KOPT-K1 (cell line): ENCODE measurements around the gene VPS50.

ENCODE experiments used
- H3K27ac ChIP-seq: fragments of 200-600 bp; sonication (generic); 2 replicates; pipeline ENCODE4 v1.5.1; 2016; ENCODE audit warnings: antibody characterized with exemption, mild to moderate bottlenecking, low read depth, low read length; ENCODE audit not compliant: poor library complexity, severe bottlenecking
- H3K36me3 ChIP-seq: fragments of 200-600 bp; sonication (generic); 2 replicates; pipeline ENCODE4 v1.5.1; 2017; ENCODE audit warnings: antibody characterized with exemption, mild to moderate bottlenecking, low read length, moderate library complexity; ENCODE audit not compliant: insufficient read depth
- H3K9me3 ChIP-seq: fragments of 200-600 bp; sonication (generic); 2 replicates; pipeline ENCODE4 v1.5.1; 2017; ENCODE audit warnings: antibody characterized with exemption, low read length, mild to moderate bottlenecking; ENCODE audit not compliant: insufficient read depth, poor library complexity, severe bottlenecking

VPS50 gene

GRCh38 chr7:93228302-93228701, 3.9 kb upstream of the VPS50 start:
- no peaks in the 10 kb centered on the region for H3K9me3 ChIP-seq
- no peaks in the 10 kb centered on the region for H3K36me3 ChIP-seq
- H3K27ac ChIP-seq = no peak overlapping the region

DNA sequence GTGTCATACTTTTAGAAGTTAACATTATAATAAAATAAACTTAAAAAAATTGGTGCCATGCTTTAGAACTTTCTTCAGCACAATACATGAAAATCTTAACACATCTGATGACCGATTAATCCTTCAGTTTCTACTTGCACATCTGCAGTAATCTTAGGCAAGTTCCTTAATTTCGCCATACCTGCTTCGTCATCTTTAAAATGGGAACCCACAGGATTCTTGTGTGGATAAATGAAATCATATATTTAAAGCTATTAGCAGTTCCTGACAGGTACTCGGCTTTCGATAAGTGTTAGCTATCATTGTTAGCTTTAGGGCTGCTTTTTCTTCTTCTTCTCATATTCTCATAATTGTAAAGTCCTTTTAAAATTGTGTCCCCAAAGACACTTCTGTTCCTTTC, 907 bp upstream of the VPS50 start:
- no peaks in the 10 kb centered on the region for H3K9me3 ChIP-seq
- no peaks in the 10 kb centered on the region for H3K36me3 ChIP-seq
- no peak overlapping the region for H3K27ac ChIP-seq

GRCh38 chr7:93232673-93233018, 480 bp downstream of the VPS50 start:
- no peaks in the 10 kb centered on the region for H3K9me3 ChIP-seq
- no peaks in the 10 kb centered on the region for H3K36me3 ChIP-seq
- peak overlapping the region; percentile 32 for H3K27ac ChIP-seq

GRCh38 chr7:93235541-93235940, 3.4 kb downstream of the VPS50 start:
- Histone ChIP-seq H3K36me3 (no peaks in the 10 kb centered on the region), H3K27ac (no peak overlapping the region)

DNA sequence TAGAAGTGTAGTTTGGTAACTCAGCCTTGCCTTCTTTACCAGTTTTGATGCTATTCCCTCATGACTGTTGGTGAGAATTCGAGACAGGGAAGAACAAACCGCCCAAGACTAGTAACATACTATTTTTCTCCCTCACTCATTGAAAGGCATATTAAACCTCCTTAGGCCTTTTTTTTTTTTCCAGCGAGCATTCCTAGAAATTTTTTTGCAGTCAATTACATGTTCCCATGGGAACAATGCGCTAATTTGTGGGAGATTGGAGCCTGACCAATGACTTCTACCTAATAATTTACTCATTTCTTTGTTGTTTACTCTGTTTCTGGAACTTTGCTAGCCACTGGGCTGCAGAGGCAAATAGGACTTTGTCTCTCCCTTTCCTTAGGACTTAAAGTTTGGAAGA, 6.0 kb downstream of the VPS50 start:
- Histone ChIP-seq H3K27ac (no peak overlapping the region), H3K9me3 (no peaks in the 10 kb centered on the region), H3K36me3 (no peaks in the 10 kb centered on the region)

More at GRCh38 chr7:93235541-93235940, 3.4 kb downstream of the VPS50 start:
- H3K9me3 ChIP-seq = no peaks in the 10 kb centered on the region

DNA sequence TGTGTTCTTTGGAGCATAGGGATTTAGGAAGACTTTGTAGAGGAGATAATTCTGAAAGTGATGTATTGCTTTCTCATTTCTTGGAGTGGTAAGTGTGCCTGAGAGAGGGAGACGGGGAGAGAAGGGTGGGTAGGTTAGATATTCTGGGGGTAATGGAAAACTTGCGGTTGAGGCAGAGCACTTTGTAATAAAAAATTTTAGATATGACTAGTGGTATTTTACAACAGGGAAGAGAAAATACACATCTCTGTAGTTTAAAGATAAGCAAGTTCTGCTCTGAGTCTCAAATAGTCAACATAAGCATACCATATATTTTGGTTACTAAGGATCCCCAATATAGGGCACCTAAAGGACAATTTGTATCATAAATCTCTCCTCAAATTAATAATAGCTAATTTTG, 6.6 kb downstream of the VPS50 start:
- H3K27ac ChIP-seq = no peak overlapping the region
- no peaks in the 10 kb centered on the region for H3K9me3 ChIP-seq
- H3K36me3 ChIP-seq = no peaks in the 10 kb centered on the region

- H3K36me3 ChIP-seq = no peaks in the 10 kb centered on the region
- no peak overlapping the region for H3K27ac ChIP-seq
These were observed 7.7 kb downstream of the VPS50 start for GRCh38 chr7:93239824-93240223.

DNA sequence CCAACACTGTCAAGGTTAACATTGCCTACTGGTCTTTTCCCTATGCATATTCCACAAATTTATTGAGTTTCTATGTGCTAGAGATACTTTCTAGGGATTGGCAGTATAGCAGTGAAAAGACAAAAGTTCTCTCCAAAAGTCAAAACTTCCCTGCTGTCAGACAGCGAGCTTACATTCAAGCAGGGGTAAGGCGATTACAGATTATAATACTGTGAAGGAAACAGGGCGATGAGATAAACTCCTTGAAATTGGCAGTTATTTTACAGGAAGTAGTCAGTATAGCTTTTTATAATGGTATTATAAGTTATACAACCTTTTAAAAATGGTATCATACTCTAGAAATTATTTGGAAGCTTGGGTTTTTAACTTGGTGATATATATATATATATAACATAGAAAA, 9.9 kb downstream of the VPS50 start:
- H3K36me3 ChIP-seq = no peaks in the 10 kb centered on the region
- H3K27ac ChIP-seq = no peak overlapping the region

More at GRCh38 chr7:93239824-93240223, 7.7 kb downstream of the VPS50 start:
- H3K9me3 ChIP-seq = no peaks in the 10 kb centered on the region

GRCh38 chr7:93245525-93246432, 13.6 kb downstream of the VPS50 start:
- Histone ChIP-seq H3K9me3 (no peaks in the 10 kb centered on the region), H3K27ac (no peak overlapping the region), H3K36me3 (no peaks in the 10 kb centered on the region)

More for the DNA sequence above, 9.9 kb downstream of the VPS50 start:
- no peaks in the 10 kb centered on the region for H3K9me3 ChIP-seq

DNA sequence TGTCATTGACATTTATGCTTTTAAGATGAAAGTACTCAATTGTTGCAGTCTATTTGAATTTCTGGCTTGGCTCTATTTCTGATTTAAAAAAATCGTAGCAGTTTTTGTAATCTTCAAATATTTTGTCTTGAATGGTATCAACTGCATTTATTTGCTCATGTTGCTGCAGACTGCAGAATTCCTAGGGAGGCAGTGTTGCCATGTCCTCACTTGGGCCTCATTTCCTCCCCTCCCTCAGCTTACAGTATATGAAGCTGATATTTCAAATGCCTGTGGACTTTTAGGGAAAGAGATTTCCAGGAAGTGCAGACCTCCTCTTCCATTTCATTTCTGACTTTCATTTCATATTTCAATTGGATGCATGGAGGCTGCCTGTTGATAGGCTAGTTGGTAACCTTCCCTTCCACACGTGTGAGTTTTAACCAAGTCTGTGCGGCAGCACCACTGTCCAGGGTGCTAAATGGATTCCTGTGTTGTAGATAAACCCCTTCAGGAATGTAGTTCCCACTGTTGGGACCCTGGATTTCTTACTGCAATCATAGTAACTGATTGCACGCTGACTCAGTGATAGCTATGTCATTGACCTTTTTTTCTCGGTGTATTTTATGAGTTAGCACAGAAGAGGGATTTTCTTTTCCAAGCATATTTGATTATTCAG, 17.5 kb downstream of the VPS50 start:
- Histone ChIP-seq H3K36me3 (no peaks in the 10 kb centered on the region), H3K9me3 (no peaks in the 10 kb centered on the region), H3K27ac (no peak overlapping the region)

- Histone ChIP-seq H3K27ac (no peak overlapping the region), H3K9me3 (no peaks in the 10 kb centered on the region), H3K36me3 (no peaks in the 10 kb centered on the region)
These were observed 26.5 kb downstream of the VPS50 start for GRCh38 chr7:93258661-93259060.

DNA sequence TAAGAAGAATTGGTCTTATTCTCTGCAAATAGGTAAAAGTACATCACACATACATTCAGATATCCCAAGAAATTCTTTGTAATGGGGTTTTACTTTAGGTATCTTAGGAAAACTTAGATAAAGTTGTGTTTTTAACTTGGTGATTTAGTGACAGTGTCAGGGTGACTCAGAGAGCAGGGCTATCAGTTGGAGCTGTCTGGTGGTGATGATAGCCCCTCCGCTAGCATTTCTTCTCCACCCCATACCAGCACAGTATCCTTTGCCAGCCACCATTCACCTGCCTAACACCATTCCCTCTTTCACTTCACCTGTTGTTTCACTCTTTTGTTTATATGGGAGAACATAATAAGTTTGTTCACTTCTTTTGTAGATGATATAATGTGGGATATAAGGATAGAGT, 30.4 kb downstream of the VPS50 start:
- Histone ChIP-seq H3K9me3 (no peaks in the 10 kb centered on the region), H3K36me3 (no peaks in the 10 kb centered on the region), H3K27ac (no peak overlapping the region)

DNA sequence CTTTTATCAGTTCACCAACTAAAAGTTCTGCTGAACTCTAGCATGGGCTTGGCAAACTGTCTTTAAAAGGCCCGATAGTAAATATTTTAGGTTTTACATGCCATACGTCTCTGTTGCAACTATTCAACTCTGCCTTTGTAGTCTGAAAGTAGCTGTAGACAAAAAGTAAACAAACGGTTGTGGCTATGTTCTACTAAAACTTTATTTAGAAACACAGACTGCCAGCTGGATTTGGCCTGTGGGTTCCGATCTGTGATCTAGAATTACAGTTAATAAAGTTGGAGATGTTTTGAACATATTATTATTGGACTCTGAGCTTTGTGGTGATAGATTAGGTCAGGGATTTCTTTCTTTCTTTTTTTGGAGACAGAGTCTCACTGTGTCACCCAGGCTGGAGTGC, 33.1 kb downstream of the VPS50 start:
- no peaks in the 10 kb centered on the region for H3K9me3 ChIP-seq
- H3K36me3 ChIP-seq = no peaks in the 10 kb centered on the region
- no peak overlapping the region for H3K27ac ChIP-seq

DNA sequence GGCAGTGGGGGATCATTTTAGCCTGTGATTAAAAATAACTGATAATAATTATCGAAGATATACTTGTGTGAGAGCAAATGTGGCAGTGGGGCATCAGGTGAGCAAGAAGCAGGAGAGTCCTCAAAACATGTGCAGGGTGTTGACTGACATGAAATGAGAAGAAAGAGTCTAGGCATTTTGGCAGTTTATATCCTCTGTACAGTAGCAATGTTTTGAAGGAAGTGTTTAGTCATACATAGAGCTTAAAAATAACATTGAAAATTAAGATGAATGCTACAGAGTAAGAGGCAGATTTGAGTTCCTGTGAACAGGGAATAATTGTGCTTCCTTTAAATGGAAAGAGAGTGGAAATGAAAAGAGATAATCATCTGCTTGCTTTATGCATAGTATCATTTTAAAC, 47.4 kb downstream of the VPS50 start:
- H3K27ac ChIP-seq = no peak overlapping the region
- no peaks in the 10 kb centered on the region for H3K9me3 ChIP-seq
- peaks cover 19% of the 10 kb centered on the region for H3K36me3 ChIP-seq

DNA sequence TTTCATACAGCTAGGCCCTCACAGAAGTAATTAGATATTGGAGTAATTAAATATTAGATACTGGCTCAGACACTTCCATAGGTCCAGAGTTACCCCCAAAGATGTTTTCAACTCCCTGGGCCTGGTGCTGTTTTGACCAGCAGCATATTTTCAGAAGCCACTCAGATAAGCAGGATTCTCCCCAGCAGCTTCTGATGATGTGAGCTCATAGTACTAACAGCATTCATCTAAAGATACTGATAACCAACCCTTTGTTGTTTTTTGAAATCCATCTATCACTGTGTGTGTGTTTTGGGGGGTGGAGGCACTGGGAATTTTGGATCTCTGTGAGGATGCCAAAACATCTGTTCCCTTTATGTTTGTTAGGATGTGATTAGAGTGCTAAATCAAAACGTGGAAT, 52.7 kb downstream of the VPS50 start:
- Histone ChIP-seq H3K36me3 (peaks cover 6% of the 10 kb centered on the region; the same call in 1 of the 2 replicates), H3K27ac (no peak overlapping the region), H3K9me3 (no peaks in the 10 kb centered on the region)

DNA sequence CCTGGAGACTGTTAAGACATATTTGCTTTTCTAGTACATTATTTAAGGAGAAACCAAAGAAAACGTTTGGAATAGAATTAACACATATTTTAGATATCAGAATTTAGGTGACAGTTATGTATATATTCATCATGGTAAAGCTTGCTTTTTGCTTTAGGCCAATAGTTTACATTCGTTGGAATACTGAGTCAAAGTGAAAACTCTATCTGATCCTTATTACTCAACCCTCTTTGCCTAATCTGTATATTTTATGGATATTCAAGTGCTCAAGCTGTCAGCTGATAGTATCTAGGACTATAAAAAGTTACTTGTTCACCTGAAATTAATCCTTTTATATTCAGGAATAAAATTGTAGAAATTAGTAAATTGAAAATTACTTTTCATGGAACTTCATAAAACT, 61.1 kb downstream of the VPS50 start:
- Histone ChIP-seq H3K9me3 (no peaks in the 10 kb centered on the region), H3K36me3 (no peaks in the 10 kb centered on the region), H3K27ac (no peak overlapping the region)
